Stimulated activated CD4-positive, alpha-beta T cell treated with anti-CD3 and anti-CD28 coated beads, Interleukin-12 subunit alpha, Interleukin-12 subunit beta, amount 100 ng/mL, for 24 hours (primary cell): ENCODE measurements around the gene SLF1.
"Not testable (repeated sequence)": the region's sequence is repeated elsewhere in the genome, so short reads cannot be mapped to it uniquely, and the experiment has no call there.

Source experiments
- DNase-seq, 2 experiments: peaks; one replicate each; pipeline ENCODE4 v3.0.0-alpha.2; 2020; ENCODE audit warnings: low read depth in 2 of 2

Gene SLF1

GRCh38 chr5:94618493-94619328 is at the start of gene SLF1, which contains the start of gene KIAA0825:
Gene SLF1, plus strand, starts transcription at chr5:94618669. Its CDS starts 10,142 bp downstream, at chr5:94628811.
Gene KIAA0825, minus strand, starts transcription at chr5:94618604. Its CDS starts 81,478 bp downstream, at chr5:94537126.
- peak; percentile 81 to 82 for DNase-seq

DNA sequence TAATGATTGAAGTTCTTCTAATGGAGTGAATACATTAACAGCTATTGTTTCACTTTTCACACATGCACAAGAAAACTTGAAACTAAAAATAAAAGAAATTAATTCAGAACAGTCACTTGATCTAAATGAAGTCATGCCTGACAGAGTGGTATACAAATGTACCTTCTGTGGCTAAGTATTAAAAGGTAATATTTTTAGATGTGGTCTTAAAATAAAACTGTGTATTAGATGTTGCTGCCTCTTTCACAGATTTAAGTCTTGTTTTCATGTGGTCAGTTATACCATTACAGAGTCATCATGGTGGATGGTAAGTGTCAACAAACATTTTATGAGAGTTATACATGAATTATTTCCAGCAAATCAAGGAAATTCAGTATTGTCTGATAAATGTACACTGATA is 47.1 kb upstream of the SLF1 start:
- no peak for DNase-seq

DNA sequence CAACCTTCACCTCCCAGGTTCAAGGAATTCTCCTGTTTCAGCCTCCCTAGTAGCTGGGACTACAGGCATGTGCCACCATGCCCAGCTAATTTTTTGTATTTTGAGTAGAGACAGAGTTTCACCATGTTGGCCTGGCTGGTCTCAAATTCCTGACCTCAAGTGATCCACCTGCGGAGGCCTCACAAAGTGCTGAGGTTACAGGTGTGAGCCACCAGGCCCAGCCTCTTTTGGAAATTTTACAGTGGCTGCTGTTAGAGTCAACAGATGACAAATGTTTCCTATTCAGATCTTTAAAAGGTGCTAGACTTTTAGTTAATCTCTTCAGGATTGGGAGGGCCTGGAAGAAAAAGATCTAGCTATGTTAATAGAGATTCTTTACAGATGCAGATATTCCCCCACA is 45.1 kb upstream of the SLF1 start:
- not testable (repeated sequence) for DNase-seq

- no peak for DNase-seq
These were observed 43.3 kb upstream of the SLF1 start for GRCh38 chr5:94575196-94575595.

- no peak for DNase-seq
These were observed 40.8 kb upstream of the SLF1 start for GRCh38 chr5:94577466-94578245.

- DNase-seq, result no peak
These were observed 23.1 kb upstream of the SLF1 start for GRCh38 chr5:94595281-94595840.

DNA sequence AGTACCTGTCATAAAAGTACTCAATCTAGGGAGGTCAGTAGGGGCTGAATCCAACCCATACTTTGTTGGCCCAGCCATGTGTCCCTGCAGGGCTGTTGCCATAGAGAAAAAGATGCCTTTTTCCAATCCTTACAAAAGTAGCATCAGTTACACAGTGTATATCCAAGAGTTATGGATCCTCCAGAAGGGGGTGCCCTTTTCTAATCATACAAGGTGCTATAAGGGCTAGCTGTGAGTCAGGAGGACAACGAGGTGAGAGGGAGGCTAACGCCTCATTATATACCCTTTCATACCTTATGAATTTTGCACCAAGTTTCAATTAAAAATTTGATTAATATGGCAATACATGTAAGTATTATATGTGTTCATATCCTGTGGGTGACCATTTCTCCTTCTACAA is 4.9 kb upstream of the SLF1 start:
- DNase-seq, result no peak

DNA sequence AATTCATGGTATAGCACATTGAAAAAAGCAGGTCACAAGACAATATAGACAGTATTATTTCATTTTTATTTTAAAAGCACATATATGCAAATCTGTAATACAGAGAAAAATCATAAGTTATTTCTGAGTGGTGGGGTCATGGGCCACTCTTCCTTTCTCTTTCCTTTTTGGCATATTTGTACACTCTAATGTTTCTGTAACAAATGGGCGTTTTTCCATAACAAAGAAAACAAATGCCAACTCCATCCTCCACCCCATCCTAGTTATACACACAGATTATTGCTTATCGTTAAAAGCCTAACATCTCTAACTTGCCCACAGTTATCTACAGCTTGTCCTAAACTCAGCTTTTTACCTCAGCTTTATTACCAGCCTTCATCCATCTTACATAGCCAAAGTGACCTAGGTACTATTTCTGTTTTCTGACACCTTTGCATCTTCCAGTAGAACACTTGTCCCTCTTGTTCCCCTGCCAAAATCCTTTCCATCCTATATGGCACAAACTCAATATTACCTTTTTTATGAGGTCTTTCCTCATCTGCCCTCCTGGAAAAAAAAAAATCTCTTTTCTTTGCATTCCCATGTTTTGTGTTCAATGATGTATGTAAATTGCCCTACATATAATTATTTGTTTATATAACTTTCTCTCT is 4.2 kb upstream of the SLF1 start:
- DNase-seq, result no peak

- no peak for DNase-seq
These were observed 2.6 kb upstream of the SLF1 start for GRCh38 chr5:94615862-94616261.

DNA sequence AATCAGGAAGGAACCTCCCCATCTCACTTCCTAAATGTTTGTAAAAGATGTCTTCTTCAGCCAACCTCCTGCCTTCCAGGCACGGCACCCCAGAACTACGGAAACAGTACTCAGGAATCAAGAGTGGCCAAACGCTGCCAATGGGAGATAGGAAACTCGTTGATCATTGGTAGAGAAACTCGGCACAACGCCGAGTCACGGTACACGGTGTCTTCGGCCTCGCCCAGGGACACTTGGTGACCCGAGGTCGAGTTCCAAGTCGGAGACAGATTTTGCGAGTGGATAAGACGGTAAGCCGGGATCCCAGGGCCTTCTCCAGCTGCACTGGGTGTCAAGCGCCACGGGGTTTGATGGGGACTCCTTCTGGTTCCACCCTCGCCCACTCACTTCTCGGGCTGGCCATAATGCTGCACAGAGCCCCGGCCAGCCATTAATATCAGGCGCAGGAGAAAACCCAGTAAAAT is 408 bp upstream of the SLF1 start:
- DNase-seq, result peak in 1 of 2 experiments; percentile 4

GRCh38 chr5:94620256-94620655 is 1.8 kb downstream of the SLF1 start:
- no peak for DNase-seq

GRCh38 chr5:94621763-94622162 is 3.3 kb downstream of the SLF1 start:
- no peak for DNase-seq

- DNase-seq, result no peak
These were observed 4.5 kb downstream of the SLF1 start for GRCh38 chr5:94623011-94623410.

DNA sequence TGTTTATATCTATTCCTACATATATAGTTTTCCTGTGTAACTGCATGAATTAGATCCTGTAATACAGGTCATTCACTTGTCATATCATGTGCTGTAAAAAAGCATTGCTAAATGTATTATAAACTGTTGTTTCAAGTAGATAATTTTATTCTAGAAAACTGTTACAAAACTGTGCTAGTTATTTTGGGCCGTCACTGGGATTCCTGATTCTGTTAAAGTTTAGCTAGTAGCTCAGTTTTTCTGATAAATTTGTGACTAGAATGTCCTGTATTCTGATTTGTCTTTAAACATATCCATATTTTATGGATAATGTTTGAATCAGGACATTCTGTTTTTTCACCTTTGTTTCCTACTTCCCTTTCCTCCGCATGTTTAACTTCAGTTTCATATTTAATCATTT is 5.4 kb downstream of the SLF1 start:
- no peak for DNase-seq

- DNase-seq, result no peak
These were observed 8.7 kb downstream of the SLF1 start for GRCh38 chr5:94627191-94627590.

DNA sequence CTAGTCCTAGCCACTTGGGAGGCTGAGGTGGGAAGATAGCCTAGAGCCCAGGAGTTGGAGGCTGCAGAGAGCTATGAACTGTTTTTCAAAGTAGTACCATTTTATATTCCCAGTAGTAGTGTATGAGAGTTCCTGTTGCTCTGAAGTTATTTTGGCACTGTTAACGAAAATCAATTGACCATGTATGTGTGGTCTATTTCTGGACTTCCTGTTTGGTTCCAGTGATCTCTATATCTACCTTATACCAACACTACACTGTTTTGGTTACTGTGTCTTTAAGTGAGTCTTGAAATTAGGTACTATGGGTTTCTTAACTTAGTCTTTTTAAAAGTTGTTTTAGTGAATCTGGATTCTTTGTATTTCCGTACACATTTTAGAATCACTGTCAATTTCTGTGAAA is 13.6 kb downstream of the SLF1 start:
- DNase-seq, result no peak

DNA sequence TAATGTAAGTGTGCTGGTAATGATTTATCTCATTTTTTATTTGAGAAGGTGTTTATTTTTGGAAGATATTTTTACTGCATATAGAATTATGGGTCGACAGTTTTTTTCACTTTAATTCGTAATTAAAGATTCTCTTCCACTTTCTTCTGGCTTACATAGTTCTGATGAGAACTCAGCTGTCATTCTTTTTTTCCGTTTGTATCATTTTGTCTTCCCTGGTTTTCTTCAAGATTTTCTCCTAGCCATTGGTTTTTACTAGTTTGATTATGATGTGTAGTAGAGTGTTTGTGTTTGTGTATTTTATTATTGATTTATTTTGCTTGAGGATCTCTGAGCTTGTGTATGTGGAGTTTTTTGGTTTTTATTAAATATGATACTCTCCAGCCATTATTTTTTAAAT is 21.7 kb downstream of the SLF1 start:
- no peak for DNase-seq

DNA sequence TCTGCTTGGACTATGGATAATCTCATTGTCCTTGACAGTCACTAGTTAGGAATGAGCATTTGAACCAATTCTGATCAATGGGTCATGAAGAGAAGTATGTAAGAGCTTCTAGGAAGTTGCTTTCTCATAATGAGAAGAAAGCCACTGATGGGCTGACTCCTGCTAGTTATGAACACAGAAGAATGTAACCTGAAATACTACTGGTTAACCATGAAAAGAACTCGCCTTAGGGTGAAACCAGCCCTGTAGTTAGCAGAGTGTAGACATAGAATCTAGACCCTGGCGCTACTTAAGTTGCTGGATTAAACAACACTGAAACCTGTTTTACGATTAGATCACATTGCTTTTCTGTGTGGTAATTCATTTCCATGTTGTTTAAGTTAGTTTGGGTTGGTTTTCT is 26.6 kb downstream of the SLF1 start:
- DNase-seq, result no peak

DNA sequence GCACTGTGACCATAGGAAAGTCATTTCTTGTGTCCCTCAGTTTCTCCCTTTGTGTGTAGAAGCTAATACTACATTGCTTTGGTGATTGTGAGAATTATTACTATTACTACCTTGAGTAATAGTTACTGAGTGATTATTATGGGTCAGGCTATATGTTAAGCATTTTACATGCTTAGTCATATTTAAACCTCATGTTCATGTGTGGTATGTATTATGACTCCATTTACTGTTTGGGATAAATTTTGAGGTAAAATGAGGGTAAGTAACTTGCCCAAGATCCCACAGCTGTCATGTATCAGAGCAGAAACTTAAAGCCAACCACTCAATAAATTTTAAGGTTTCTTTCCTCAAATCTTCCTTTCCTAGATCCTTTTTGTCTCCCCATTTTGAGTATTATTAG is 28.3 kb downstream of the SLF1 start:
- DNase-seq, result no peak

DNA sequence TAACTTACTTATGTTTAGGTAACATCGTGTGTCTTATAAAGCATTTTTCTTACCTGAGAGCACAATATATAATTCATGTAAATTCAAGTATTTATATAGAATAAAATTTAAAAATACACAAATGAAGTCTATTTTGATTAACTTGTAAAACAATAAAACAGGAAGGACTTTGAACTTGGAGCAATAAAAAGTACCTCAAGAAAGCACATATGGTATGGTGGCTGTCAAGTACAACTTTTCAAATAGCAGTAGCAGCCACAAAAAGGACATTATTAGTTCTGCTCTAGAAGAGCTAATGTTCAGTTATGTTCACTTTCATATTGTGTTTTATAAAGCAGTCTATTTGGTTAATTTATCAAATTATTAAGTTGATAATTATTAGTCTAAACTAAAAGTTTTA is 31.4 kb downstream of the SLF1 start:
- no peak for DNase-seq

DNA sequence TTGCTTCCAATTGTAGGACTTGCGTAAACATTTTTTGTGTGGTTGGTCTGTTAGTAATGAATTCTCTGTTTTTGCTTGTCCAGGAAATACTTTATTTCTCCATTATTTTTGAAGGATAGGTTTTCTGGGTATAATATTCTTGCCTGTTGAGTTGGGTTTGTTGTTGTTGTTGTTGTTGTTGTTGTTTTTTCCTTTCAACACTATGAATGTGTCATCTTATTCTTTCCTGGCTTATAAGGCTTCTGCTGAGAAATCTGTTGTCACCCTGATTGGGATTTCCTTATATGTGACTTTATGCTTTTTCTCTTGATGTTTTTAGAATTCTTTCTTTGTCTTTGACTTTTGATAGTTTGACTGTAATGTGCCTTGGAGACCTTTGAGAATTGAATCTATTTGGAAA is 39.8 kb downstream of the SLF1 start:
- no peak for DNase-seq

- DNase-seq, result no peak
These were observed 42.0 kb downstream of the SLF1 start for GRCh38 chr5:94660506-94660905.
